GM19397 (cell line): ENCODE measurements around the gene GNA12.

Source experiments
- ATAC-seq: cut with Tn5 transposase; IDR thresholded peaks from one replicate; pipeline ENCODE4 v1.9.1; 2021; ENCODE audit warnings: mild to moderate bottlenecking, moderate library complexity; ENCODE audit not compliant: unreplicated experiment

GNA12 gene

GRCh38 chr7:2786607-2787116 is 57.4 kb downstream of the GNA12 start:
- no peak for ATAC-seq

GRCh38 chr7:2785071-2785500 is 59.0 kb downstream of the GNA12 start:
- ATAC-seq, result peak; percentile 57

- no peak for ATAC-seq
Measured at GRCh38 chr7:2782565-2782964, 61.5 kb downstream of the GNA12 start.

GRCh38 chr7:2782121-2782520 is 62.0 kb downstream of the GNA12 start:
- no peak for ATAC-seq

GRCh38 chr7:2781636-2782035 is 62.5 kb downstream of the GNA12 start:
- ATAC-seq, result no peak

GRCh38 chr7:2779051-2779450 is 65.1 kb downstream of the GNA12 start:
- no peak for ATAC-seq

- ATAC-seq, result no peak
Measured at GRCh38 chr7:2777898-2778535, 66.1 kb downstream of the GNA12 start.

- no peak for ATAC-seq
Measured at GRCh38 chr7:2776401-2776800, 67.7 kb downstream of the GNA12 start.

GRCh38 chr7:2775785-2776184 is 68.3 kb downstream of the GNA12 start:
- ATAC-seq, result no peak

GRCh38 chr7:2775376-2775775 is 68.7 kb downstream of the GNA12 start:
- no peak for ATAC-seq

- ATAC-seq, result no peak
Measured at GRCh38 chr7:2774935-2775334, 69.2 kb downstream of the GNA12 start.

GRCh38 chr7:2774280-2774679 is 69.8 kb downstream of the GNA12 start:
- no peak for ATAC-seq

- no peak for ATAC-seq
Measured at GRCh38 chr7:2773608-2774007, 70.5 kb downstream of the GNA12 start.

GRCh38 chr7:2771274-2771731 is 72.8 kb downstream of the GNA12 start:
- no peak for ATAC-seq

GRCh38 chr7:2764621-2765020 is 79.5 kb downstream of the GNA12 start:
- ATAC-seq, result no peak

GRCh38 chr7:2763597-2763996 is 80.5 kb downstream of the GNA12 start:
- ATAC-seq, result no peak

- no peak for ATAC-seq
Measured at GRCh38 chr7:2761801-2762497, 82.2 kb downstream of the GNA12 start.

GRCh38 chr7:2761131-2761624 is 82.9 kb downstream of the GNA12 start:
- ATAC-seq, result no peak

GRCh38 chr7:2760098-2760889 is 83.8 kb downstream of the GNA12 start:
- no peak for ATAC-seq

- ATAC-seq, result no peak
Measured at GRCh38 chr7:2759736-2760097, 84.4 kb downstream of the GNA12 start.
